SK-N-SH treated with all-trans-retinoic acid at 6 μM for 48 hours (cell line): Measurements from ENCODE around the gene CETP.
"Not testable (repeated sequence)": the region's sequence is repeated elsewhere in the genome, so short reads cannot be mapped to it uniquely, and the experiment has no call there.

Experiments
- ATAC-seq: fragments of 200-7000 bp; cut with Tn5 transposase; 3 replicates; pipeline ENCODE4 v1.9.1; 2020; ENCODE audit warnings: mild to moderate bottlenecking, moderate library complexity
- ARNTL ChIP-seq: fragments of 450-650 bp; formaldehyde crosslinking; IDR thresholded peaks from 2 replicates; pipeline ENCODE4 v1.5.0; 2020; ENCODE audit warnings: low read depth, mild to moderate bottlenecking, moderate library complexity, borderline replicate concordance
- BACH2 ChIP-seq: fragments of 250-450 bp; sonication (Bioruptor Pico); IDR thresholded peaks from 2 replicates; pipeline ENCODE4 v1.9.0; 2021; ENCODE audit warnings: mild to moderate bottlenecking, borderline replicate concordance
- CREB5 ChIP-seq: fragments of 250-450 bp; sonication (Bioruptor Pico); IDR thresholded peaks from 2 replicates; pipeline ENCODE4 v1.5.1; 2020; ENCODE audit warnings: low read depth, mild to moderate bottlenecking, moderate library complexity
- CSDC2 ChIP-seq: fragments of 250-450 bp; sonication (Bioruptor Pico); IDR thresholded peaks from 2 replicates; pipeline ENCODE4 v1.5.0; 2020; ENCODE audit warnings: mild to moderate bottlenecking, moderate library complexity
- ESRRG ChIP-seq: fragments of 250-450 bp; sonication (Bioruptor Pico); IDR thresholded peaks from 2 replicates; pipeline ENCODE4 v1.6.1; 2021; ENCODE audit warnings: mild to moderate bottlenecking
- GLIS3 ChIP-seq: fragments of 250-450 bp; sonication (Bioruptor Pico); IDR thresholded peaks from 2 replicates; pipeline ENCODE4 v1.5.0; 2020; ENCODE audit warnings: mild to moderate bottlenecking, moderate library complexity
- ISL1 ChIP-seq: fragments of 250-450 bp; sonication (Bioruptor Pico); IDR thresholded peaks from 2 replicates; pipeline ENCODE4 v2.1.2; 2022; ENCODE audit warnings: mild to moderate bottlenecking, moderate library complexity
- PATZ1 ChIP-seq: fragments of 250-450 bp; sonication (Bioruptor Pico); IDR thresholded peaks from 2 replicates; pipeline ENCODE4 v1.8.0; 2020; ENCODE audit warnings: mild to moderate bottlenecking, moderate library complexity, borderline replicate concordance
- POU6F1 ChIP-seq: fragments of 250-450 bp; sonication (Bioruptor Pico); IDR thresholded peaks from 2 replicates; pipeline ENCODE4 v1.8.0; 2021; ENCODE audit warnings: low read depth, mild to moderate bottlenecking, moderate library complexity, borderline replicate concordance
- PPARA ChIP-seq: fragments of 250-450 bp; sonication (Bioruptor Pico); IDR thresholded peaks from 2 replicates; pipeline ENCODE4 v1.5.0; 2020; ENCODE audit warnings: mild to moderate bottlenecking, borderline replicate concordance
- RARB ChIP-seq: fragments of 250-450 bp; sonication (Bioruptor Pico); IDR thresholded peaks from 2 replicates; pipeline ENCODE4 v1.8.0; 2021; ENCODE audit warnings: mild to moderate bottlenecking, moderate library complexity
- SNAI2 ChIP-seq: fragments of 250-450 bp; sonication (Bioruptor Pico); IDR thresholded peaks from 2 replicates; pipeline ENCODE4 v1.5.0; 2020; ENCODE audit warnings: mild to moderate bottlenecking, moderate library complexity
- TCF4 ChIP-seq: fragments of 250-450 bp; sonication (Bioruptor Pico); IDR thresholded peaks from 2 replicates; pipeline ENCODE4 v1.8.0; 2021; ENCODE audit warnings: mild to moderate bottlenecking, moderate library complexity, borderline replicate concordance
- TSHZ2 ChIP-seq: fragments of 250-450 bp; sonication (Bioruptor Pico); IDR thresholded peaks from 2 replicates; pipeline ENCODE4 v1.5.0; 2020; ENCODE audit warnings: mild to moderate bottlenecking, moderate library complexity
- ZC3H10 ChIP-seq: fragments of 250-450 bp; sonication (Bioruptor Pico); IDR thresholded peaks from 2 replicates; pipeline ENCODE4 v1.5.1; 2021; ENCODE audit warnings: mild to moderate bottlenecking, moderate library complexity
- ZFP3 ChIP-seq: fragments of 250-450 bp; sonication (Bioruptor Pico); IDR thresholded peaks from 2 replicates; pipeline ENCODE4 v1.5.0; 2020; ENCODE audit warnings: mild to moderate bottlenecking, moderate library complexity
- ZFP30 ChIP-seq: fragments of 450-650 bp; formaldehyde crosslinking; IDR thresholded peaks from 2 replicates; pipeline ENCODE4 v1.5.0; 2022; ENCODE audit warnings: mild to moderate bottlenecking, moderate library complexity
- ZNF70 ChIP-seq: fragments of 450-650 bp; formaldehyde crosslinking; IDR thresholded peaks from 2 replicates; pipeline ENCODE4 v1.5.0; 2020; ENCODE audit warnings: mild to moderate bottlenecking, moderate library complexity
- ZNF8 ChIP-seq: fragments of 450-650 bp; formaldehyde crosslinking; IDR thresholded peaks from 2 replicates; pipeline ENCODE4 v1.5.0; 2020; ENCODE audit warnings: mild to moderate bottlenecking, moderate library complexity
- TF ChIP-seq, protein P1 (sequence below): fragments of 250-450 bp; sonication (Bioruptor Pico); IDR thresholded peaks from 2 replicates; pipeline ENCODE4 v1.5.1; 2021; ENCODE audit warnings: mild to moderate bottlenecking, moderate library complexity

CETP gene

DNA sequence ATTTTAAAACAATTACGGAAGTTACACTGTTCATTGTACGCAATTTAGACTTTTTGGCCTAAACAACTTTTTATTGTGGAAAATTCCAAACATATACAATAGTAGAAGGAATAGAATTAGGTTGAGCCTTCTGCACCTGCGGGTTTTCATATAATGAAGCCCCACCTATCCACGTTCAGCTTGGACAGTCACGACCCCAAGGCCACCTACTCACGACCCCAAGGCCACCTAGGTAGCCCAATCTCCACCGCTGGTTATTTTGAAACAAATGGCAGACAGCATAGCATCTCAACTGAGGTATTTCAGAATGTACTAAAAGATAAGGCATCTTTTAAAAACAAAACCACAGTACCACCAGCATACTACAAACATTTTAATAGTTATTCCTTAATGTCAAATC is 28.2 kb downstream of the CETP start:
- ATAC-seq: no peak
- TF ChIP-seq ZC3H10 (CRISPR knock-in tag): no peak
- TF ChIP-seq ZNF8: no peak
- no peak for TF ChIP-seq CSDC2 (CRISPR knock-in tag)
- no peak for TF ChIP-seq TSHZ2 (CRISPR knock-in tag)
- TF ChIP-seq GLIS3 (CRISPR knock-in tag): no peak
- TF ChIP-seq SNAI2 (CRISPR knock-in tag): no peak
- no peak for TF ChIP-seq BACH2
- no peak for TF ChIP-seq RARB (CRISPR knock-in tag)

GRCh38 chr16:56990407-56991286 is 28.9 kb downstream of the CETP start:
- TF ChIP-seq SNAI2 (CRISPR knock-in tag) (no peak), CSDC2 (CRISPR knock-in tag) (no peak), ZFP3 (CRISPR knock-in tag) (no peak), ISL1 (CRISPR knock-in tag) (no peak), PATZ1 (no peak), RARB (CRISPR knock-in tag) (no peak), ZC3H10 (CRISPR knock-in tag) (no peak), ESRRG (CRISPR knock-in tag) (no peak), PPARA (CRISPR knock-in tag) (no peak), CREB5 (CRISPR knock-in tag) (no peak), TSHZ2 (CRISPR knock-in tag) (no peak), TCF4 (no peak), ZNF70 (no peak), POU6F1 (CRISPR knock-in tag) (no peak), ZFP30 (CRISPR knock-in tag) (no peak), BACH2 (no peak), ZNF8 (no peak), ARNTL (CRISPR knock-in tag) (no peak)
- TF ChIP-seq, protein P1, sequence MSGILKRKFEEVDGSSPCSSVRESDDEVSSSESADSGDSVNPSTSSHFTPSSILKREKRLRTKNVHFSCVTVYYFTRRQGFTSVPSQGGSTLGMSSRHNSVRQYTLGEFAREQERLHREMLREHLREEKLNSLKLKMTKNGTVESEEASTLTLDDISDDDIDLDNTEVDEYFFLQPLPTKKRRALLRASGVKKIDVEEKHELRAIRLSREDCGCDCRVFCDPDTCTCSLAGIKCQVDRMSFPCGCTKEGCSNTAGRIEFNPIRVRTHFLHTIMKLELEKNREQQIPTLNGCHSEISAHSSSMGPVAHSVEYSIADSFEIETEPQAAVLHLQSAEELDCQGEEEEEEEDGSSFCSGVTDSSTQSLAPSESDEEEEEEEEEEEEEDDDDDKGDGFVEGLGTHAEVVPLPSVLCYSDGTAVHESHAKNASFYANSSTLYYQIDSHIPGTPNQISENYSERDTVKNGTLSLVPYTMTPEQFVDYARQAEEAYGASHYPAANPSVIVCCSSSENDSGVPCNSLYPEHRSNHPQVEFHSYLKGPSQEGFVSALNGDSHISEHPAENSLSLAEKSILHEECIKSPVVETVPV (CRISPR knock-in tag): no peak
- TF ChIP-seq, all 23 proteins: peak for 0
- ATAC-seq: no peak

- not testable (repeated sequence) for ATAC-seq
Observed at GRCh38 chr16:56992431-56992830, 30.7 kb downstream of the CETP start.
